K562 (cell line): ENCODE measurements around the gene TREX2. TPM values are rescaled to one million over a fixed set of nuclear protein-coding genes. Genes with fewer than 3 reads are reported as not detected.

Experiments
- CHAMP1 ChIP-seq: fragments of 450-650 bp; IDR thresholded peaks from 2 replicates; pipeline ENCODE4 v1.6.1; 2016; ENCODE audit warnings: mild to moderate bottlenecking
- MYC ChIP-seq, 2 experiments: fragments of 250-450 bp in 1 of 2; sonication (Bioruptor Pico) in 1 of 2; IDR thresholded peaks; 2 replicates each; pipeline versions ENCODE4 v1.5.1 to v1.6.1; 2012 to 2021; ENCODE audit warnings: low read depth in 2 of 2, borderline replicate concordance in 1 of 2, improper control_type of control experiment in 1 of 2, low read length in 1 of 2, mild to moderate bottlenecking in 1 of 2, moderate library complexity in 1 of 2
- RERE ChIP-seq: sonication (generic); formaldehyde crosslinking; IDR thresholded peaks from 2 replicates; pipeline ENCODE4 v1.8.0; 2023; ENCODE audit warnings: missing genetic modification reagents, mild to moderate bottlenecking, borderline replicate concordance
- REST ChIP-seq, 2 experiments: fragments of 450-650 bp; formaldehyde crosslinking in 1 of 2; IDR thresholded peaks; 2 replicates each; pipeline versions ENCODE4 v1.4.0 to v1.6.1; 2014 to 2020; ENCODE audit warnings: mild to moderate bottlenecking in 2 of 2, borderline replicate concordance in 1 of 2, low read depth in 1 of 2
- polyA plus RNA-seq, 8 experiments: library from polyadenylated mRNA; depleted of rRNA in 4 of 8; stranded (reverse) in 5 of 8; unstranded in 3 of 8; fragments of >200 nt; fragmentation: Nextera tagmentation in 2 of 8; fragmentation: Illumina TruSeq in 1 of 8; extraction: Ambion mirVana in 2 of 8; extraction: Trizol in 1 of 8; gene quantifications; 2 replicates each; pipeline versions ENCODE4 v1.2.1 to v1.2.3, GENCODE V29; 2011 to 2014; ENCODE audit warnings: inconsistent platforms in 1 of 8, missing spikeins in 1 of 8
- total RNA-seq, 7 experiments: library from RNA; depleted of rRNA in 6 of 7; stranded (reverse); fragments of >200 nt in 6 of 7; fragmentation: Illumina TruSeq in 2 of 7; extraction: Trizol in 2 of 7; gene quantifications; 2 replicates each; pipeline versions ENCODE4 v1.2.1 to v1.2.3, GENCODE V29; 2011 to 2021; ENCODE audit warnings: low replicate concordance in 1 of 7
- TF ChIP-seq, protein P1 (sequence below): fragments of 250-450 bp; sonication (Bioruptor Pico); IDR thresholded peaks from 2 replicates; pipeline ENCODE4 v1.4.0; 2020; ENCODE audit warnings: borderline replicate concordance

The TREX2 gene
- total and polyA plus RNA-seq, 9 of the 15 experiments (the other 6 are each of a cell fraction or from before 2014, with no cell fraction given) = 0.07 to 1.5 (median 0.33) TPM; not detected in 2

GRCh38 chrX:153470411-153471363, 24.8 kb upstream of the TREX2 start, which contains the start of gene HAUS7 (continued):
- no peak for TF ChIP-seq CHAMP1
- no peak for TF ChIP-seq MYC (IDR thresholded peaks at IDR 0.05; ENCODE audit: low read depth, low read length)
- no peak for TF ChIP-seq MYC (CRISPR knock-in tag; IDR thresholded peaks at IDR 0.05; ENCODE audit: borderline replicate concordance, low read depth)
- TF ChIP-seq, protein P1, sequence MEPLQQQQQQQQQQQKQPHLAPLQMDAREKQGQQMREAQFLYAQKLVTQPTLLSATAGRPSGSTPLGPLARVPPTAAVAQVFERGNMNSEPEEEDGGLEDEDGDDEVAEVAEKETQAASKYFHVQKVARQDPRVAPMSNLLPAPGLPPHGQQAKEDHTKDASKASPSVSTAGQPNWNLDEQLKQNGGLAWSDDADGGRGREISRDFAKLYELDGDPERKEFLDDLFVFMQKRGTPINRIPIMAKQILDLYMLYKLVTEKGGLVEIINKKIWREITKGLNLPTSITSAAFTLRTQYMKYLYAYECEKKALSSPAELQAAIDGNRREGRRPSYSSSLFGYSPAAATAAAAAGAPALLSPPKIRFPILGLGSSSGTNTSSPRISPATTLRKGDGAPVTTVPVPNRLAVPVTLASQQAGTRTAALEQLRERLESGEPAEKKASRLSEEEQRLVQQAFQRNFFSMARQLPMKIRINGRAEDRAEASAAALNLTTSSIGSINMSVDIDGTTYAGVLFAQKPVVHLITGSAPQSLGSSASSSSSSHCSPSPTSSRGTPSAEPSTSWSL (CRISPR knock-in tag) = no peak
- TF ChIP-seq REST (IDR thresholded peaks at IDR 0.05; ENCODE audit: borderline replicate concordance) = peak; percentile 66; the same call in 1 of the 2 replicates
- TF ChIP-seq REST (CRISPR knock-in tag; IDR thresholded peaks at IDR 0.05; ENCODE audit: low read depth) = no peak
- TF ChIP-seq RERE (CRISPR knock-in tag) = no peak
